ENCODE data around the gene SYT5. TPM values are rescaled to one million over a fixed set of nuclear protein-coding genes. Genes with fewer than 3 reads are reported as not detected.

SYT5 gene
- total and polyA plus RNA-seq, 10 of the 15 experiments (the other 5 are each of a cell fraction or from before 2014, with no cell fraction given) = 0.04 to 0.79 (median 0.26) TPM; not detected in 7

DNA sequence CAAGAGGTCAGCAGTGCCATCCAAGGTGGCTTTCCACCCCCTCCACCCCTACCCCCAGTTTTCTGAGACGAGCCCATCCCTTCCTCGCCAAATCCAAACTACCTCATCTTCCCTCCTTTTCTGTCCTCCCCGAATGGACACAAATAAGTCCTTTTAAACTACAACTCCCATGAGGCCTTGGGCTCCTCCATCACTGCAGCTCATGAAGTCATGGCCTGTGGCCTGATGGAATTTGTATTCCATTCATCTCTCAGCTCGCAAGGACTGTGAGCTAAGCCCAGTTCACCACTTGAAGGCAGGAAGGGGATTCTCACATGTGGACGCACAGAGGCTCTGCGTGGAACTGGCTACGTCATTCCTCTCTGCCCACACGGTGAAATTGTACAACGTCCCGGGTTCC lies 16.7 kb upstream of the SYT5 start:
- no TSS peak for BruUV-seq (replicated peaks)
- ATAC-seq = no peak
- no peaks in the 10 kb centered on the region for H3K4me1 ChIP-seq (ENCODE audit: control insufficient read depth, insufficient read depth, low read length)
- ChIA-PET CTCF (no interaction called here), POLR2A (no interaction called here), RAD21 (ENCODE audit: unreplicated experiment) (no interaction called here), SMC1A (ENCODE audit: uncharacterized antibody, unreplicated experiment) (no interaction called here)
- no peak overlapping the region for H3K4me2 ChIP-seq (ENCODE audit: control insufficient read depth, insufficient read depth)
- no peak for DNase-seq (ENCODE audit: low read depth, low spot score)
- TF ChIP-seq CREB1 (IDR thresholded peaks at IDR 0.05; ENCODE audit: low read depth) (peak; percentile 38; the same call in 1 of the 2 replicates), SIX5 (IDR thresholded peaks at IDR 0.05; ENCODE audit: low read depth, low read length, severe bottlenecking) (peak; percentile 71), FOS (IDR thresholded peaks at IDR 0.05; ENCODE audit: borderline replicate concordance, extremely low read depth, insufficient read length) (no peak), YY1 (IDR thresholded peaks at IDR 0.05; ENCODE audit: low read depth, low read length) (peak; percentile 41; the same call in 1 of the 2 replicates), HCFC1 (IDR thresholded peaks at IDR 0.05; ENCODE audit: low read length) (peak; percentile 55), PML (IDR thresholded peaks at IDR 0.05; ENCODE audit: low read length) (no peak), CBX5 (IDR thresholded peaks at IDR 0.05; ENCODE audit: low read depth) (no peak), NR2C2 (IDR thresholded peaks at IDR 0.05; ENCODE audit: borderline replicate concordance, control insufficient read depth, insufficient read length, low read depth) (no peak), NFXL1 (IDR thresholded peaks at IDR 0.05; ENCODE audit: borderline replicate concordance) (no peak)
- TF ChIP-seq, protein P1, sequence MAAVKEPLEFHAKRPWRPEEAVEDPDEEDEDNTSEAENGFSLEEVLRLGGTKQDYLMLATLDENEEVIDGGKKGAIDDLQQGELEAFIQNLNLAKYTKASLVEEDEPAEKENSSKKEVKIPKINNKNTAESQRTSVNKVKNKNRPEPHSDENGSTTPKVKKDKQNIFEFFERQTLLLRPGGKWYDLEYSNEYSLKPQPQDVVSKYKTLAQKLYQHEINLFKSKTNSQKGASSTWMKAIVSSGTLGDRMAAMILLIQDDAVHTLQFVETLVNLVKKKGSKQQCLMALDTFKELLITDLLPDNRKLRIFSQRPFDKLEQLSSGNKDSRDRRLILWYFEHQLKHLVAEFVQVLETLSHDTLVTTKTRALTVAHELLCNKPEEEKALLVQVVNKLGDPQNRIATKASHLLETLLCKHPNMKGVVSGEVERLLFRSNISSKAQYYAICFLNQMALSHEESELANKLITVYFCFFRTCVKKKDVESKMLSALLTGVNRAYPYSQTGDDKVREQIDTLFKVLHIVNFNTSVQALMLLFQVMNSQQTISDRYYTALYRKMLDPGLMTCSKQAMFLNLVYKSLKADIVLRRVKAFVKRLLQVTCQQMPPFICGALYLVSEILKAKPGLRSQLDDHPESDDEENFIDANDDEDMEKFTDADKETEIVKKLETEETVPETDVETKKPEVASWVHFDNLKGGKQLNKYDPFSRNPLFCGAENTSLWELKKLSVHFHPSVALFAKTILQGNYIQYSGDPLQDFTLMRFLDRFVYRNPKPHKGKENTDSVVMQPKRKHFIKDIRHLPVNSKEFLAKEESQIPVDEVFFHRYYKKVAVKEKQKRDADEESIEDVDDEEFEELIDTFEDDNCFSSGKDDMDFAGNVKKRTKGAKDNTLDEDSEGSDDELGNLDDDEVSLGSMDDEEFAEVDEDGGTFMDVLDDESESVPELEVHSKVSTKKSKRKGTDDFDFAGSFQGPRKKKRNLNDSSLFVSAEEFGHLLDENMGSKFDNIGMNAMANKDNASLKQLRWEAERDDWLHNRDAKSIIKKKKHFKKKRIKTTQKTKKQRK (IDR thresholded peaks at IDR 0.05; ENCODE audit: low read depth, low read length) = no peak
- TF ChIP-seq, protein P2, sequence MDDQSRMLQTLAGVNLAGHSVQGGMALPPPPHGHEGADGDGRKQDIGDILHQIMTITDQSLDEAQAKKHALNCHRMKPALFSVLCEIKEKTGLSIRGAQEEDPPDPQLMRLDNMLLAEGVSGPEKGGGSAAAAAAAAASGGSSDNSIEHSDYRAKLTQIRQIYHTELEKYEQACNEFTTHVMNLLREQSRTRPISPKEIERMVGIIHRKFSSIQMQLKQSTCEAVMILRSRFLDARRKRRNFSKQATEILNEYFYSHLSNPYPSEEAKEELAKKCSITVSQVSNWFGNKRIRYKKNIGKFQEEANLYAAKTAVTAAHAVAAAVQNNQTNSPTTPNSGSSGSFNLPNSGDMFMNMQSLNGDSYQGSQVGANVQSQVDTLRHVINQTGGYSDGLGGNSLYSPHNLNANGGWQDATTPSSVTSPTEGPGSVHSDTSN (IDR thresholded peaks at IDR 0.05; ENCODE audit: insufficient replicate concordance, low read depth, low read length) = no peak
- in situ Hi-C loops (cut with MboI) = no loop called here
- no peaks in the 10 kb centered on the region for H3K9me3 ChIP-seq (replicated peaks; ENCODE audit: control insufficient read depth, insufficient read depth, low read length)
- WGBS (ENCODE audit: insufficient coverage, insufficient replicate concordance, low lambda C conversion rate, missing lambda C conversion rate) = 51% methylated on average over 10 of the region's 10 CpGs
- no peak overlapping the region for H3K4me3 ChIP-seq
- H4K20me1 ChIP-seq (ENCODE audit: control insufficient read depth, insufficient read depth) = no peaks in the 10 kb centered on the region
- no peaks in the 10 kb centered on the region; a peak in 1 of 4 replicates for H3K27me3 ChIP-seq (replicated peaks in 1 of 2; ENCODE audit: control insufficient read depth in 2 of 2, insufficient read depth in 2 of 2, low read length in 1 of 2)
- H3K9ac ChIP-seq (ENCODE audit: control insufficient read depth, insufficient read depth, low read length) = no peak overlapping the region
- intact Hi-C loops (cut with micrococcal nuclease; ENCODE audit: unreplicated experiment) = no loop called here
- no peaks in the 10 kb centered on the region for H3K79me2 ChIP-seq (ENCODE audit: control insufficient read depth, insufficient read depth, low read length)
- H2AFZ ChIP-seq (ENCODE audit: control insufficient read depth, low read depth, low read length) = no peak overlapping the region
- H3K36me3 ChIP-seq (ENCODE audit: control insufficient read depth in 2 of 2, insufficient read depth in 2 of 2, low read length in 1 of 2) = no peaks in the 10 kb centered on the region
- FAIRE-seq = no peak
- H3K27ac ChIP-seq (ENCODE audit: control insufficient read depth, insufficient read depth) = no peak overlapping the region
